ENCODE results near the gene TMED7. TPM values are rescaled to one million over a fixed set of nuclear protein-coding genes. Genes with fewer than 3 reads are reported as not detected.
A peak's percentile ranks its signal among the peaks of the same experiment; 100 is the strongest.
"Not testable (repeated sequence)": the region's sequence is repeated elsewhere in the genome, so short reads cannot be mapped to it uniquely, and the experiment has no call there.

The TMED7 gene
- total RNA-seq = 74.1 and 86.7 TPM in 2 replicates

GRCh38 chr5:115625579-115626444 lies at the start of gene TMED7:
TMED7 (minus strand) TSS chr5:115626036; CDS start chr5:115625792, 244 bp downstream.
- peak; percentile 59 for DNase-seq (ENCODE audit: low read depth)
- TF ChIP-seq, protein P1, sequence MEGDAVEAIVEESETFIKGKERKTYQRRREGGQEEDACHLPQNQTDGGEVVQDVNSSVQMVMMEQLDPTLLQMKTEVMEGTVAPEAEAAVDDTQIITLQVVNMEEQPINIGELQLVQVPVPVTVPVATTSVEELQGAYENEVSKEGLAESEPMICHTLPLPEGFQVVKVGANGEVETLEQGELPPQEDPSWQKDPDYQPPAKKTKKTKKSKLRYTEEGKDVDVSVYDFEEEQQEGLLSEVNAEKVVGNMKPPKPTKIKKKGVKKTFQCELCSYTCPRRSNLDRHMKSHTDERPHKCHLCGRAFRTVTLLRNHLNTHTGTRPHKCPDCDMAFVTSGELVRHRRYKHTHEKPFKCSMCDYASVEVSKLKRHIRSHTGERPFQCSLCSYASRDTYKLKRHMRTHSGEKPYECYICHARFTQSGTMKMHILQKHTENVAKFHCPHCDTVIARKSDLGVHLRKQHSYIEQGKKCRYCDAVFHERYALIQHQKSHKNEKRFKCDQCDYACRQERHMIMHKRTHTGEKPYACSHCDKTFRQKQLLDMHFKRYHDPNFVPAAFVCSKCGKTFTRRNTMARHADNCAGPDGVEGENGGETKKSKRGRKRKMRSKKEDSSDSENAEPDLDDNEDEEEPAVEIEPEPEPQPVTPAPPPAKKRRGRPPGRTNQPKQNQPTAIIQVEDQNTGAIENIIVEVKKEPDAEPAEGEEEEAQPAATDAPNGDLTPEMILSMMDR (conservative IDR thresholded peaks at IDR 0.05; ENCODE audit: low read depth, low read length) = no peak
- peak within 1 kb of the TSS; percentile 90 for H3K4me3 ChIP-seq (ENCODE audit: low read depth, low read length)

- DNase-seq (ENCODE audit: low read depth); H3K4me3 ChIP-seq (ENCODE audit: low read depth, low read length): not testable (repeated sequence)
Measured at GRCh38 chr5:115674782-115675181, 48.9 kb upstream of the TMED7 start.

GRCh38 chr5:115673596-115673995 lies 47.8 kb upstream of the TMED7 start:
- H3K4me3 ChIP-seq (ENCODE audit: low read depth, low read length) = no peak overlapping the region
- TF ChIP-seq, protein P1 (conservative IDR thresholded peaks at IDR 0.05; ENCODE audit: low read depth, low read length) = no peak
- no peak for DNase-seq (ENCODE audit: low read depth)

DNA sequence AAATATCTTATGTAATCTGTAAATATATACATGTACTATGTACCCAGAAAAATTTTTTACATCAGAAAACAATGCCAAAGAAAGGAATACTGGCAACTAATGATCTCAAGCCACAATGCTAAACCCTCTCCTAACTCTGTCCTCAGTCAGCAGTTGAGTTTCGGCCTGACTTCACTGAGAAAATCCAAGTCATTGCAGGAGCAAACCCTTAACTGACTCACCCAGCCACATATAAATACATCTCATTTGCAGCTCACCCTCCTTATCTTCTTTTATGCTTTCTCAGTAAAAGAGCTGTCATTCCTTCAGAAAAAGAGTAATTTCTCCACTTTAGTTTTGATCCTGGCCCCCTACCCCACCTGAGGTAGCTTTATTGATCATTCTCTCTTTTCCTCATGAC lies 46.1 kb upstream of the TMED7 start:
- no peak overlapping the region for H3K4me3 ChIP-seq (ENCODE audit: low read depth, low read length)
- DNase-seq (ENCODE audit: low read depth) = no peak
- TF ChIP-seq, protein P1 (conservative IDR thresholded peaks at IDR 0.05; ENCODE audit: low read depth, low read length) = no peak

DNA sequence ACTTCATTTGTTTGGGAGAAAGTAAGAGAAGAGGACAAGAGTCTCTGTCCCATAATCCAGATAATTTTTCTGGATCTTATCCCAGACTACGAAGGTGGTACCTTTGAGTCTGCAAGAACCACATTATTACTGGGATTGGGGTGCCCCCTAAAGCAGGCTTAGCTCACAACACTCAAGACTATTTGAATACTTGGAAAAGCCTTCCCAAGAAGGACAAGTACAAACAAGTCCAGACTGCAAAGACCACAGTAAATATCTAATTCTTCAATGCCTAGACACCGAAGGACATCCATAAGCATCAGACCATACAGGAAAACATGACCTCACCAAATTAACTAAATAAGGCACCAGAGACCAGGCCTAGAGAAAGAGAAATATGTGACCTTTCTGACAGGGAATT lies 40.2 kb upstream of the TMED7 start:
- TF ChIP-seq, protein P1 (conservative IDR thresholded peaks at IDR 0.05; ENCODE audit: low read depth, low read length) = no peak
- no peak for DNase-seq (ENCODE audit: low read depth)
- no peak overlapping the region for H3K4me3 ChIP-seq (ENCODE audit: low read depth, low read length)

GRCh38 chr5:115661563-115661962 lies 35.7 kb upstream of the TMED7 start:
- TF ChIP-seq, protein P1 (conservative IDR thresholded peaks at IDR 0.05; ENCODE audit: low read depth, low read length) = no peak
- no peak overlapping the region for H3K4me3 ChIP-seq (ENCODE audit: low read depth, low read length)
- DNase-seq (ENCODE audit: low read depth) = no peak

GRCh38 chr5:115661101-115661500 lies 35.3 kb upstream of the TMED7 start:
- DNase-seq (ENCODE audit: low read depth) = no peak
- TF ChIP-seq, protein P1 (conservative IDR thresholded peaks at IDR 0.05; ENCODE audit: low read depth, low read length) = no peak
- no peak overlapping the region for H3K4me3 ChIP-seq (ENCODE audit: low read depth, low read length)

Data from epithelial cell of proximal tubule (primary cell).